Activated CD4-positive, alpha-beta T cell treated with anti-CD3 and anti-CD28 coated beads, Interleukin-10, Interleukin-2, amounts not matched to agents 100 ng/mL and 50 ng/mL, durations not matched to agents 16 hours and 8 hours (primary cell): ENCODE results near the gene FNDC3A.
"Not testable (repeated sequence)": the region's sequence is repeated elsewhere in the genome, so short reads cannot be mapped to it uniquely, and the experiment has no call there.

Experiments
- DNase-seq: peaks from one replicate; pipeline ENCODE4 v3.0.0-alpha.2; 2020

FNDC3A gene

DNA sequence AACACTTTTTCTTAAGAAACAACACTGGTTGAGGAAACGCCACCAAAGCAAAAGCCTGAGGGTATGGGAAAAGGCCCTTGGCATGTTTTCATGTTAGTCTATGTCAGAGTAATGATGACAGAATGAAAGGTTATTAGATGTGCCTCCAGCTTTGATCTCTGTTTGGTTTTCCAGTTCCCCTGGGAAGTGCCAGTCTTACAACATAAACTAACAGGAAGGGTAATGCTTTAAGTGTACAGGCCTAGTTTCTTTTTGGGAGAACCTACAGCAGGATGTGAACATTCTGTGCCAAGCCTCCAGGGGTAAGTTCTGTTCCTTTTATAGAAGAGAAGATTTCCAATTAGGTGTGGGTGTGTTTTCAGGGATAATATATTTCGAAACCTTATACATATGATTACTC is 121.7 kb downstream of the FNDC3A start:
- no peak for DNase-seq

DNA sequence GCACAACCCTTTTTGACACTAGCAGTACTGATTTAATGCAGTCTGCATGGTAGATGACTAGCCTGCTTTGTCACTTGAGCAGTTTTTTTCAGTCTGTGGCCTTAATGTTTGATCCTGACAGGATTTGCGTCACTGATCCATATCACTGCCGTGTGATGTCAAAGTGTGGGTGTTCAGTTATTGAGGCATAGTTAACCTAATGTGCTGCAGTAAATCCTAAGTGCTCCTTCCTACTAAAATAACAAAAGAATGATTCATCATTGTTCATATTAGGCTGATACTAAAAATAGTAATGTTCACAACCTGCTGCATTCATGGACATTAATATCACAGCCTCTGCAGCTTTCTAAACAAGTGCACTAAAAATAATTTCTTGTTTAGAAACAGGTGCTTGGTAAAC is 122.5 kb downstream of the FNDC3A start:
- DNase-seq: no peak

DNA sequence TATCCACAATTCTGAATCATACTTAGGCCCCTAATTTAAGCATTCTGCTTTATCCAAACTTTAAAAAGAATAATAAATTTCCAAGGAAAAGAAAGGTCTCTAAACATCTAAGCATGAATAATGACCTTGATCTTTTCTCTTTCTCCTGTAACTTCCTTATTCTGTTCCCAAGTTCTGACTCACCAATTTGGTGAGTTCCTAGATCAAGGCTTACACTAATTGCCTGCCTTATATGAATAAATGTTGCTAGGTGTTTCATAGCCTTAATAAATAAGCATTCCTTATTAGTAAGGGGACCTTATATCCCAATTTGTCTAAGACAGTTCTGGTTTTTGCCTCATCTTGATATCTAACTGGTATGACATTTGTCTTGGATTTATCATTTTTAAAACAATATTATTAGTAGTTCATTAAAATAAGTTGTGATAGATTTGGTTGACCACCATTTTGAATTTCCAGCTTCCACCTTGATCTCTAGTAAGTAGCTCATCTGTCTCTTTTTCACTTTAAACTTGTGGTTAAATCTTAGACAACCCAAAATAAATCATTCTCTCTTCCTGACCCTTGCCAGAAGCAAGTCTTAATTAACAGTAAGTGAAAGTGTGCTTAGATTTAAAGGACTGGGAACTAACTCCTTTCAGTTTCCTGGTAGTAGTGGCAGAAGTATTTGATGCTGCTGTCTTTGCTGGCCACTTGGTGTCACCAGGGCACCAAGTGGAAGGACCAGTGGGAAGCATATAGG is 123.2 kb downstream of the FNDC3A start:
- DNase-seq: no peak

DNA sequence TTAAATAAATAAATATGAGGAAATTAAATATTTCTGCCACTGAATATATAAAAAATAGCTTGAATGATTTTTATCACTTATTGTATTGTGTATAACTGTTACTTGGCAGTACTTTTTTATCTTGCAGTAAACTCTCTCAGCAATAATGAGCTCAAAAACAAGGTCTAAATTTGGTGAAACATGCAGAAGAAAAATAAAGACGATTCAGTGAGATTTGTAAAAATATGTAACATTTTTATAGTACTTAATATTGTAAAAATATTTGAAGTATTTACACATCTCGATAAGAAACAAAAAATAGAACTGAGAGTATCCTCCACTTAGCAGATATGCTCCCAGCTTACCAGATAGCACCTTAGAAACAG is 123.8 kb downstream of the FNDC3A start:
- DNase-seq: no peak

DNA sequence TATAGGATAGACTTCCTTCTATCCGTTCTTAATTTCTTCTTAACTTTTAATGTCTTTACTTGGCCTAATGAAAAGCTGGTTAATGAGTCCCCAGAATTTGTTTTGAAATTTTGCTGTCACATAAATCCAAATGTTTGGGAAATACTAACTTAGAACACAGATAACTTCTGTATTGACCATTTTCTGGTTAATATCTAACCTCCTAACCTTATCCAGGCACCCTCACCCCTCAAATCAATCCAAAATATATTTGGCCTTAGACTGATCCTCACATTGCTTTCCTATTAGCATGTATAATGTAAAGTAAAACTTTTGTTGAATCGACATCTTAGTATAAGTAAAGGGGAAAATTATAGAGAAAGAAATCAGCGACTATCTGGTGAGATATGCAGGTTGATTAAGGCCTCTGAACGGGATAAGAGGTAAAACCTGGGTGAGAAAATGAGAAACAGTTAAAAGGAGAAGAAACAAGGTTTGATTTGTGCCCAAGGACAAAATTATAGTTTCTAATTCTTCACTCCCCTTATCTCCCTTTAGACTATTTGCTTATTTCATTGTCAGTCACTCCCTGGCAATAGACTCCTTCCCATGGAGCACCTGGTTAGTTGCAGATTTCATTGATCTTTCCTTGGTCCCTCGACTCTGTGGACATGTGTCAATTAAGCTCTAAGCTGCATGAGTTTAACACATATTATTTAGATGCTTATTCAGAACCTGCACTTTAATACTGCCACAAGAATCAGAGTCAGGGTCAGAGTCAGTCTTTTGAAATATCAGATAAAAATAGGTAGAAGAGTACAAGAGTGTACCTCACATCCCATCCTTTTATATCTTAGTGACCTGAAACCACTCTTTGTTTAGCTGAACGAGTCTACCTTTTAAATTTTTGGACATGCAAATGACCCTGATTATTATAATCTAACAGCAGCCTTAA is 125.2 kb downstream of the FNDC3A start:
- DNase-seq: no peak

DNA sequence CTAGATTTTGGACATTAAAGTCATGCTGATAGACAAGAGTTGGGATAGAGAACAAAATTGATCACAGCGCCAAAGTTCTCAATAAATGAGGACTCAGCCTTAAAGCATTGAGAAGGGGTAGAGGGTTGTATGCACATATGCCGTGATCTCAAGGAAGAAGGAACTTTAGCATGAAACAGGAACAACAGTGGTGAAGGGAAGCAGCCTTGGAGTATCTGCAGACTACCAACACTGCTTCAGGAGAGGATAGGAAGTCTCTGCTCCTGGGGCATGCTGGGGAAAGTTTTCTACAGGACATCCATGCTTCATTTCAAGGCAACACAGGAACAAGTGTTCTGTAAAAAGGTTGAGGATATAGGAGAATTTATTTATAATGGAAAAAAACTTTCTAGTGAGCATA is 132.5 kb downstream of the FNDC3A start:
- DNase-seq: no peak

DNA sequence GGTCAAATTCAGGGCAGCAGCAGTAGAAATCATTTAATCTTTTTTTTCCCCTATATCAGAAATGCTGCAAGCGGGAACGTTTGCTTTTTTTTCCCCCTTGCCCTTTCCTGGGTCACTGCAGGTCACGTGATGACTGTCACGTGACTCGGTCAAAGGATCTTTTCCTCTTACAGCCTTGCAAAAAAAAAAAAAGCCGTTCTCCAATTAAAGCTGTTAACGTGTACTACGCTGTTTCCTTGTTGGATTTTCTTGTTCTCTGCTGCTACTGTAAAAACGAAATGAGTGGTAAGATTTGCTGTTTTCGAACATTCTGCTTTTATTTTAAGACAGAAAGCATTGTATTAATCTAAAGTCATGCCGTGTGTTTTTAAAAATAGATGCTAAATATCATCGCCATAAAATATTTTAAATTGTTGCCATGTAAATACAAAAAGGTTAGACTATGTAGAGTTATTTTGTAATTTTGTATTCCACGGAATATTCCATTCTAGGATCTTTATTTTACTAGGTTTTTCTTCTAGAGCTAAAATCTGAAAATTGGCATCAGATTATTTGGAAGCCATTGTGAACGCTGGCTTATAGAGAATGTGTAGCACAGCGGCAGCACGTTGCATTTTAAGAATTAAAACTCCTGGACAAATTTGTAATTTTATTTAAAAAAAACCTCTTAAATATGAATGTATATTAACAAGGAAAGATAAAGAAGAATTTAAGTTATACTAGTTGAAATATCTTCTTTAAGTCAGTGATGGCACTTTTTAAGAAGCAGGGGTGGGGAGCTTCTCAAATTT is 134.6 kb downstream of the FNDC3A start:
- peak; percentile 85 for DNase-seq

DNA sequence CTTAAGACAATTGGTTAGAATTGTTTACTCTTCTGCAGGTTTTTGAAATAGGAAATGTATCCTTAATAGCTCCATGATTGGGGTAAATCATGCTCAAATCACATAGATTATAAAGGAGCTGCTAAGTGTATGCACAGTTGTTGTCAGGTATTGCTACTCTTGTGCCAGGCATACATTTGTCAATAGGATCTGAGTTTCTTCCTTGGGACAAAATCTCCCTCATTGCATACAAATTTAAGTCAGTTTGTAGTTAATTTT is 135.1 kb downstream of the FNDC3A start:
- DNase-seq: no peak

DNA sequence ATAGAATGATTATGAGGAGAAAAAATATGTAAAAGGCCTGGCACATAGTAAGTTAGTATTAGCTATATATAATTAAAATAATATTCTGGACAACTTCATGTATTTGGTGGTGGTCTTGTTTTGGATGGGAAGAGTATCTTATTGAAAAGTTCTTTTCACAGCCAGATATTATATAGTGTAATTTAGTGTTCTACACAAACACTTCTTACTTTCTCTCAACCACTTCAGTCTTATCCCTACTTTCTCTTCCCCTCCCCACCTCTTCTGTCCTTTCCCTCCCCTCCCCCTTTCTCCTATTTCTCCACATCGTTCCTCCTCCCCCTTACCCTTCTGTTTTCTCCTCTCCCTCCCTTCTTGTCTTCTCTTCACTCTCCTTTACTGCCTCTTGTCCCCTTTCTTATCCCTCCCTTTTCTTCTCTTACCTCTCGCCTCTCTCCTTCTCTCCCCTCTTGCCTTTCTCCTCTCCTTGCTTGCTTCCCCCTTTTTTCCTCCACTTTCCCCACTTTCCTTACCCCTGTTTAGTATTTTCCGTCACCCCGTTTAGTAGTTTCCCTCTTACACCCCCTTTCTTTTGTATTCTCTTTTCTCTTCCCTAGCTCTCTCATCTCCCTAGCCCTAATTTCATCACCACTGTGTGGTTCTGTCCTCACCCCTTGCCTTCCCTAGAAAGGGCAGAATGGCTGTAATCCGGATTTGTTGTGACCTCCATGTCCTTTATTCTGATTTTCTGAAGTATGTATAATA is 137.2 kb downstream of the FNDC3A start:
- DNase-seq: no peak

DNA sequence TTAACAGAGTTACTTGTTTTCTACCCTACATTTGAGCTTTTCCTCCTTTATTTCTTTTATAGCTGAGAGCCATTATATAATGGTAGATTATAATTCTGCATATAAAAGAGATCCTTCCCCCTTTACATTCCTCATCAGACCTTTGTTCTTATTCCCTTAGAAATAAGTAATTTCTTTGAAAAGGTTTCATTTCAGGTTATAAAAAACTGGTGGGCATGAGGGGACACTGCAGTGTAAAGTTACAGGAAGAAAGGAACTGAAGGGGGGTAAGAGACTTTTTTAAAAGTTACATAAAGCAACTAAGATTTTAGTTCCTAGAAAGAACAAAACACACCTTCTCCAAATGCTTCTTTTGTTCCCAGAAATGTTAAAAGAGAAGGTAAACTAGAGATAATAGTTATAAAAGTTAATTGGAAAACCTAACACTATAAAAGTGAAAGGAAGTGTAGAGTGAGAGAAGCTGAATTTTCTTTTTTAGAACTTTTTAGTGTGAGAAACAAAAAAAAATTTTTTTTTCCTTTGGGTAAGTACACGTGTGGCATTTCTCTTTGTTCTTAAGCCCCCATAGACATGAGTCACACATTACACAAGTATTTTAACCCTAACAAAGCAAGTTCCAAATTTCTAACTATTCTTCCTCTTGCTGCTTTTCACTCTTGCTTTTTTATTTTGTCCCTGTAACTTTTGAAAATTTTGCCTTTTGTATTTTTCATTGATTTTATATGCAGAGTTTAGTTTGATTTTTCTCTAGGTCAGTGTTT is 138.0 kb downstream of the FNDC3A start:
- DNase-seq: no peak

DNA sequence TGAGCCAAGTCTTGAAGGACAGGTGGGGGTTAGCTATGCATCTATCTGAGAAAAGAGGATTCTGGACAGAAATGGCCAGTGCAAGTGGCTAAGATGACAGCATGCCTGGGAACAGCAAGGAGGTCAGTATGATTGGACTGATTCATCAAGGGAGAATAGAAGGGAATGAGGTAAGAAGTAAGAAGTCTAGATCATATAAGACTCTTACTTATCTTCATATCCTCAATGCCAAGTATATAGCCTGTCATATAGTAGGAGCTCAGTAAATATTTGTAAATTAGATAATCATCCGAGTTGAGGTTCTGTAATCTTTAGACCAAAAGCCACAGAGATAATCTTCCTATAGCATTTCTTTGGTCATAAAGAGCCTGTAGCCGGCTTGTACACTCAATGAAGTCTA is 141.2 kb downstream of the FNDC3A start:
- no peak for DNase-seq

DNA sequence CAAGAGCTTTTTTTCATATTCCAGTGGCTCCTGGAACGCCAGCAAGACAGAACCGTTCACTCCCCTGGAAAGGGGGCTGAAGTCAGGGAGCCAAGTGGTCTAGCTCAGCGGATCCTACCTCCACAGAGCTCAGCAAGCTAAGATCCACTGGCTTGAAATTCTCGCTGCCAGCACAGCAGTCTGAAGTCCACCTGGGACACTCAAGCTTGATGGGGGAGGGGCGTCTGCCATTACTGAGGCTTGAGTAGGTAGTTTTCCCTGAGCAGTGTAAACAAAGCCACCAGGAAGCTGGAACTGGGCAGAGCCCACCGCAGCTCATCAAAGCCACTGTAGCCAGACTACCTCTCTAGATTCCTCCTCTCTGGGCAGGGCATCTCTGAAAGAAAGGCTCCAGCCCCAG is 142.7 kb downstream of the FNDC3A start:
- DNase-seq: not testable (repeated sequence)

DNA sequence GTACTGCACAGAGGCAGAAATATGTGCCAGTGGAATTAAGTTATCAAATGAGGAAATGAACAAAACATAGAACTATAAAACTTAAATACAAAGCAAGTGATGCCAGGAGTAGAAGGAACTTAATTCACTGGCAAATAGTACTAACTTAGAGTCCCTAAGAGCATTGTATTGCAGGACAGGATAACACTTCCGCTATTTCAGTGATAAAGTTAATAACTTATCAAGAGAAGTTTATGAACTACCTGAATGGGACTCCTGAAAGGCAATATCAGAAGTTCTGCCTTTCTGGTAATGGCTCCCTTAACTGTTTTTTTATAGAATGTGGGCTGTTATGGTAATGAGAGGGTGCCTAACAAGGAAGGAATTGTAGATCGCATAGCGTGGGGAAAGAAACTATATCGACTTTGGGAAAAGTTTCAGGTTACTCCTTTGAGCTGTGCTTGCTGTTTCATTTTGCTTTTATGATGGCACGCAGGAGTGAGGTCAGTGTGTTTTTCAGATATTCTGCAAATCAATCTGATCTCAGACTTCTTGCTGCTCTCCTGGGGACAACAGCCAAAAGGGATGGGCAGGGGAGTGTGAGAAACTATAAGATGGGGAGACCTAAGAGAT is 149.1 kb downstream of the FNDC3A start:
- no peak for DNase-seq

DNA sequence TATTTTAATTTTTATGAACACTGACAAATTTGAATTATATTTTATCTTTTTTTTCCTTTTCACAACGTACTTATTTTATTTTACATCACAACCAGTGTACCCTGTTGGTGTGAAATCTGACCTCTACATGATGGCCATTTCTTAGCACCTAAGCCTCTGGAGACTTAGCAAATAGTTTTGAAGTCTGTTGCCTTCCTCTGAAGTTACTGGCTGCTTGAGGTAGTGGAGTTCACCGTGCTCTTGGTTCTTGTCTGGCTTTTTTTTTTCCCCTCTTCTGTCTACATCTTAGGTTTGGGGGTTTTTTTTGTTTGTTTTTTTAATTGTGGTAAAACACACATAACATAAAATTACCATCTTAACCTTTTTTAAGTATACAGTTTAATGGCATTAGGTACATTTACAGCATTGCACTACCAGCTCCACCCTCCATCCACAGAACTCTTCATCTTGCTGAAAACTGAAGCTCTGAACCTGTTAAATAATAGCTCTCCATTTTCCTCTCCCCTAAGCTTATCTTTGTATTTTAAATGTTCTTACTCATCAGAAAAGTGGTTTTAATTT is 150.3 kb downstream of the FNDC3A start:
- DNase-seq: no peak

DNA sequence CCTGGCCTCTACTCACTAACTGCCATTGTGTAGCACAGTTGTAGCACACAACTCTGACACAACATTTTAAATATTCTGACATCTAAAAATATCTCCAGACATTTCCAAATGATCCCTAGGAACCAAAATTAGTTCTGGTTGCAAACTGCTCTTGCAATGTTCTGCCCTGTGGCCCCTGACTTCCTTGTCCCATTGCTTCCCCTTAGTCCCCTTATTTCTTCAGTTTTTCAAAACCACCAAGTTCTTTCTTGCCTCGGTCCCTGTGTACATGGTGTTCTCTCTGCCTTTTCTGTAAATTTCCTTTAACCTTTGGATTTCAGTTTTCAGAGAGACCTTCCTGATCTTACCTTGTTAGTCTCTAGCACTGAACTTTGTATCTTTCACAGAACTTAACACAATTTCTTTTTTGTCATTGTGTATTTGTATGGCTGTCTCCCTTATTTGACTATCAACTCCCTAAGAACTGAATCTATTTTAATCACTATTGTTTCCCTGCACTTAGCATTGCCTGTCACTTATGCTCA is 156.8 kb downstream of the FNDC3A start:
- no peak for DNase-seq

DNA sequence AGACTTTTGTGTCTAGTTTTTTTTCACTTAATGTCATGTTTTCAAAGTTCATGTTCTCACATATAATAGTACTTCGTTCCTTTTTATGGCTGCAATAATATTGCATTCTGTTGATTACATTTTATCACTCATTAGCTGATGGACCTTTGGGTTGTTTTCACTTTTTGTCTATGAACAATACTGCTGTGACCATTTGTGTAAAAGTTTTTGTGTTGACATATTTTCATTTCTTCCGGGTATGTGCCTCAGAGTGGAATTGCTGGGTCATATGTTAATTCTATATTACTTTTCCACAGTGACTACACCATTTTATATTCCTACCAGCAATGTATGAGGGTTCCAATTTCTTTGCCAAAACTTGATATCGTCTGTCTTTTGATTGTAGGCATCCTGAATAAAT is 158.6 kb downstream of the FNDC3A start:
- DNase-seq: no peak

DNA sequence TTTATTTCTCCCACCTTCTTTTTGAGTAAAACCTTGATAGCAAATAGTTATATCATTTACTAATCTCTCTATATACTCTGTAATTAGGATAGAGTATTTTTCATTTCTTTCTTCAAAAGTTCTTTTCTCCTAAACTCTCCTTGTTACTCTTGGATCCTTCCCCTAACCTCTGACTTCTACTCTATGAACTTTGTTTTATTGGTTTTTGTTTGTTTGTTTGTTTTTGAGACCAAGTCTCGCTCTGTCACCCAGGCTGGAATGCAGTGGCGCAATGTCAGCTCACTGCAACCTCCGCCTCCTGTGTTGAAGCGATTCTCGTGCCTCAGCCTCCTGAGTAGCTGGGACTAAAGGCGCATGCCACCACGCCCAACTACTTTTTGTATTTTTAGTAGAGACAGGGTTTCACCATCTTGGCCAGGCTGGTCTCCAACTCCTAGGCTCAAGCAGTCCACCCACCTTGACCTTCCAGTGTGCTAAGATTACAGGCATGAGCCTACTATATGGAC is 161.5 kb downstream of the FNDC3A start:
- not testable (repeated sequence) for DNase-seq

DNA sequence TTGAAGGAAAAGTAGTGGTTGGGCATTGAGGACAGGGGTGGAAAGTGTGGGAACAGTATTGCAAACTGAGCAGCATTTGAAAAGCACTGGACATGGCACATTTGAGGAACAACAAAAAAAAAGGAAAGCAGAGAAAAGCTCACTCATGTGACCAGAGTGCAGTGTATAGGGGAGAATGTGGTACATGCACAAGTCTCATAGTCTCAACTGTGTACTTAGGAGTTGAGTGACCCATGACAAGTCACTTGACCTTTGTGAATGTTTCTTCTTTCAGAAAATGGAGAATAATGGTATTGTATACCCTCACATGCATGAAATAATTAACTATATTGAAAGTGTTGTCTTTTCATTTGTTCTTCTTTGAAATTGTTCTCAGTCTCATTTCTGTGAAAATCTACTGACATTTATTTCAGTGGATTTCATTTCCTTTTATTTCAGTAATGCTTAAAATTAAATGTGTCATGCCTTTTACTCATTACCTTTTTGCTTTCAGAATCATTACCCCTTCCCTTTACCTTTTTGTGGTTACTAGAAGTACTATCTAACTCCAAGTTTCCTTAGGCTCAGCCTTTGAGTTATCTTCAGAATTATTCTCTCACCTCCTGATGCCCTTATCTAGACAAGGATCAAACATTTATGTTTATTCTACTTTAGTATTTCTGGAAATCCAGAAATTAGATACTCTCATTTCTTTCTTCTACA is 165.3 kb downstream of the FNDC3A start:
- DNase-seq: no peak

DNA sequence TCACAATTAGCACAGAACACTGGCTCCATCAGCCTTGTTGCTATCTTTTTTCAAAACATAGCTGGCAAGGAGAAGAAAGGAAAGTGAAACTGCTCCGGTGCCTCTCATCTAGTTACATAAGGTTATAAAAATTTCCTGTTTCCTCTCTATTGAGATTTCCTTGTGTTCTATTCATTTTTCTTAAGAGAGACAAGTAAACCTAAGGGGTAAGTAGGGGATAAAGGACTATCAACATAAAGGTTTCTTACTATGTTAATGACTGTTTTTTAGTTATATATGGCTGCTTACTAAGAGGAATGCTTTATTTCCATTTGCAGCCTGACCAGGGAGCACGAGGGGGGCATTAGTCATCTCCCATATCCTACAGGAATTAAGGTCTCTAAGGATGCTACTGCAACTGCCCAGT is 171.2 kb downstream of the FNDC3A start:
- peak; percentile 14 for DNase-seq

DNA sequence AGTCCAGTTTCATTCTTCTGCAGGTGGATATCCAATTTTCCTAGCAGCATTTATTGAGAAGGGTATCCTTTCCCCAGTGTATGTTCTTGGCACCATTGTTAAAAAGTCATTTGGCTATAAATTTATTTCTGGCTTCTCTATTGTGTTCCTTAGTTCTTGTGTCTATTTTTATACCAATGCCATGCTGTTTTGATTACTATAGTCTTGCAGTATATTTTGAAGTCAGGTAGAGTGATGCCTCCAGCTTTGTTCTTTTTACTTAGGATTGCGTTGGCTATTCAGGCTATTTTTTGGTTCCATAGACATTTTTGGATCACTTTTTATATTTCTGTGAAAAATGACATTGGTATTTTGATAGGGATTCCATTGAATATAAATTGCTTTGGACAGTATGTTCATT is 172.7 kb downstream of the FNDC3A start:
- DNase-seq: no peak
